Psoas muscle (tissue), 8 donors: ENCODE measurements around the gene YAE1. TPM values are rescaled to one million over a fixed set of nuclear protein-coding genes. Genes with fewer than 3 reads are reported as not detected.
A peak's percentile ranks its signal among the peaks of the same experiment; 100 is the strongest.

ENCODE experiments used
- ATAC-seq, 4 donors: fragments of 200-7000 bp; cut with Tn5 transposase; one replicate each; pipeline ENCODE4 v1.9.1; 2020; ENCODE audit warnings: moderate library complexity in 3 of 4, mild to moderate bottlenecking in 2 of 4
- DNase-seq, 2 donors: peaks; one replicate each; pipeline ENCODE4 v3.0.0-alpha.2; 2020
- H3K27ac ChIP-seq: fragments of 200-600 bp; one replicate; pipeline ENCODE4 v1.8.0; 2022
- H3K27me3 ChIP-seq, 3 donors: fragments of 200-600 bp in 1 of 3; one replicate each; pipeline versions ENCODE4 v1.6.1 to v1.8.0; 2013 to 2022; ENCODE audit warnings: low read length in 2 of 3, mild to moderate bottlenecking in 2 of 3, moderate library complexity in 1 of 3; ENCODE audit not compliant: insufficient read depth in 3 of 3
- H3K36me3 ChIP-seq, 2 donors: fragments of 200-600 bp in 1 of 2; one replicate each; pipeline versions ENCODE4 v1.6.1 to v1.8.0; 2013 to 2022; ENCODE audit warnings: low read depth in 1 of 2, mild to moderate bottlenecking in 1 of 2, moderate library complexity in 1 of 2; ENCODE audit not compliant: insufficient read depth in 1 of 2
- H3K4me1 ChIP-seq: fragments of 200-600 bp; one replicate; pipeline ENCODE4 v1.8.0; 2022
- H3K4me3 ChIP-seq: fragments of 200-600 bp; one replicate; pipeline ENCODE4 v1.8.0; 2022; ENCODE audit warnings: mild to moderate bottlenecking
- H3K9me3 ChIP-seq: fragments of 200-600 bp; one replicate; pipeline ENCODE4 v1.8.0; 2022
- WGBS, 3 donors: extraction: QIAGEN DNeasy Blood & Tissue Kit; methylation state at CpG; one replicate each; pipeline versions ENCODE4 v1.1.6 to v1.1.7; 2013; 5-methylcytosine and 5-hydroxymethylcytosine counted together
- intact Hi-C, 2 donors: fragments of 100-400 bp; cut with DNase I; formaldehyde crosslinking; loops; one replicate each; pipeline versions ENCODE4 v1.11.0 to v1.14.2; 2022
- polyA plus RNA-seq, 3 donors: library from polyadenylated mRNA; stranded (reverse); fragments of 200-250 nt; gene quantifications; one replicate each; pipeline ENCODE4 v1.2.3, GENCODE V29; 2013
- total RNA-seq, 4 donors: library from RNA; stranded (reverse); fragmentation: NEBNext Ultra II Directional in 2 of 4; extraction: Animal tissue kit (Norgen Biotek cat#: 25700) in 2 of 4; gene quantifications; one replicate each; pipeline versions ENCODE4 v1.2.1 to v1.2.4, GENCODE V29; 2021 to 2023
- TF ChIP-seq, protein P1 (sequence below): fragments of 200-600 bp; IDR thresholded peaks from one replicate; pipeline ENCODE4 v1.8.0; 2022; ENCODE audit warnings: antibody characterized with exemption
- donor health status: healthy with polysubstance abuse.
- donor health status: DM: no; HTN: no; CAD: no; lungs with moderate emphysema.
- donor health status: Bipolar disorder and iron deficiency.
- donor health status: healthy.
- donor health status: DM: yes; HTN: yes; CAD: no.
- donor health status: DM: no; HTN: no; CAD: no.
- donor health status: DM: no; HTN: no; CAD: no.
- donor health status: DM: yes; HTN: yes; CAD: no.

The YAE1 gene
- total and polyA plus RNA-seq, 7 donors, result 7.6 to 20.9 (median 15.1) TPM

DNA sequence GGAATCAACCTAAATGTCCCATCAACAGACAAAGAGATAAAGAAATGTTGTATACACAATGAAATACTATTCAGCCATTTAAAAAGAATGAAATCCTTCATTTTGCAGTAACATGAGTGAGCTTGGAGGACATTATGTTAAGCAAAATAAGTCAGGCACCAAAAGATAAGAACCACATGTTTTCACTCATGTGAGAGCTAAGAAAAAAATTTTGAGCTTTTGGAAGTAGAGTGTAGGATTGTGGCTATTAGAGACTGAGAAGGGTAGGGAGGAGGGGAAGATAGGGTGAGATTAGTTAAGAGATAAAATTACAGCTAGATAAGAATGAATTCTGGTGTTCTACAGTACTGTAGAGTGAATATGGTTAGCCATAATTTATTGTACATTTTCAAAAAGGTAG is 8.3 kb upstream of the YAE1 start:
- Histone ChIP-seq H3K4me1 (no peaks in the 10 kb centered on the region), H3K4me3 (no peak overlapping the region), H3K36me3 (no peaks in the 10 kb centered on the region), H3K27ac (no peak overlapping the region), H3K27me3 (no peaks in the 10 kb centered on the region), H3K9me3 (no peaks in the 10 kb centered on the region)
- no peak for DNase-seq
- intact Hi-C loops, result no loop called here
- no peak for ATAC-seq
- TF ChIP-seq, protein P1, sequence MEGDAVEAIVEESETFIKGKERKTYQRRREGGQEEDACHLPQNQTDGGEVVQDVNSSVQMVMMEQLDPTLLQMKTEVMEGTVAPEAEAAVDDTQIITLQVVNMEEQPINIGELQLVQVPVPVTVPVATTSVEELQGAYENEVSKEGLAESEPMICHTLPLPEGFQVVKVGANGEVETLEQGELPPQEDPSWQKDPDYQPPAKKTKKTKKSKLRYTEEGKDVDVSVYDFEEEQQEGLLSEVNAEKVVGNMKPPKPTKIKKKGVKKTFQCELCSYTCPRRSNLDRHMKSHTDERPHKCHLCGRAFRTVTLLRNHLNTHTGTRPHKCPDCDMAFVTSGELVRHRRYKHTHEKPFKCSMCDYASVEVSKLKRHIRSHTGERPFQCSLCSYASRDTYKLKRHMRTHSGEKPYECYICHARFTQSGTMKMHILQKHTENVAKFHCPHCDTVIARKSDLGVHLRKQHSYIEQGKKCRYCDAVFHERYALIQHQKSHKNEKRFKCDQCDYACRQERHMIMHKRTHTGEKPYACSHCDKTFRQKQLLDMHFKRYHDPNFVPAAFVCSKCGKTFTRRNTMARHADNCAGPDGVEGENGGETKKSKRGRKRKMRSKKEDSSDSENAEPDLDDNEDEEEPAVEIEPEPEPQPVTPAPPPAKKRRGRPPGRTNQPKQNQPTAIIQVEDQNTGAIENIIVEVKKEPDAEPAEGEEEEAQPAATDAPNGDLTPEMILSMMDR, result no peak

DNA sequence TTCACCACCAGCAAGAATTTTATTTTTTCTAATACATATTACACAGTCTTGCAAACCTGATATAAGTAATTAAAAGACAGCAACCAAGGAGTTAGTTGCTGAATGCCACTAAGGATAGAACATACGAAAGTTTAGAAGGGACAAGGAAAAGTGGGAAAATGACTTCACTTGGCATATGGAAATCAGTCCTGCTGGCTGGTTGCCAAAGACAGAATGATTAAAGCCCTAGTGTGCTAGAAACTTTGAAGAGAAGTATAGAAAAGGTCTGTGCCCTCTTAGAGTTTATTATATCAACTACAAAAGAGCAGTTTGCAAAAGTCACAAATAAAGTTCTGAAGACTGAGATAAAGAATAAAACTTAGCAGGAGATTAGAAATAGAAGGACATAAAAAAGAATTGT is 5.8 kb upstream of the YAE1 start:
- no peaks in the 10 kb centered on the region for H3K36me3 ChIP-seq
- H3K4me3 ChIP-seq, result no peak overlapping the region
- H3K27me3 ChIP-seq, result no peaks in the 10 kb centered on the region
- DNase-seq, result no peak
- TF ChIP-seq, protein P1, result no peak
- H3K4me1 ChIP-seq, result no peaks in the 10 kb centered on the region
- H3K9me3 ChIP-seq, result no peaks in the 10 kb centered on the region
- WGBS, 3 donors, result 25 to 56% (median 31%) methylated on average over 1 of the region's 1 CpG
- H3K27ac ChIP-seq, result no peak overlapping the region
- intact Hi-C loops, result no loop called here
- ATAC-seq, result no peak

DNA sequence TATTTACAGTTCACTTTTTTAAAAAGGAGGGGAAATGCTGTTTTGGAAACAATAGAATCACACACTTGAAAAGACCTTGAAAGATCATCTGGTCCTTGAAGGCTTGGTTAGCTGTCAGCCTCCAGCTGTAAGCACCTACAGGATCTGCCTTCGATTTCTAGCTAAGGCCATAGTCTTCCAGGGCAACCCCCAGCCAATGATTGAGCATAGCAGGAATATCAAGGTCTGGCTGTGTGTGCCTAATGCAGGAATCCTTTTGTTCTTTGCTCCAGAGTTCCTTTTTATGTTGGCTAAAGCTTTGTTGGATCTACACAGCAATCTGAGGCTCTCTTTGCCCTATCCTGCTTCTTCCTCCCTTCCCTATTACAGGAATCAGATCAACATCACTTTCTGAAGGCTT is 5.2 kb upstream of the YAE1 start:
- Histone ChIP-seq H3K9me3 (no peaks in the 10 kb centered on the region), H3K4me3 (no peak overlapping the region), H3K36me3 (no peaks in the 10 kb centered on the region), H3K4me1 (no peaks in the 10 kb centered on the region), H3K27me3 (no peaks in the 10 kb centered on the region), H3K27ac (no peak overlapping the region)
- TF ChIP-seq, protein P1, result no peak
- intact Hi-C loops, result no loop called here
- ATAC-seq, result no peak
- no peak for DNase-seq
- WGBS, 3 donors, result 67 to 82% (median 75%) methylated on average over 1 of the region's 1 CpG

DNA sequence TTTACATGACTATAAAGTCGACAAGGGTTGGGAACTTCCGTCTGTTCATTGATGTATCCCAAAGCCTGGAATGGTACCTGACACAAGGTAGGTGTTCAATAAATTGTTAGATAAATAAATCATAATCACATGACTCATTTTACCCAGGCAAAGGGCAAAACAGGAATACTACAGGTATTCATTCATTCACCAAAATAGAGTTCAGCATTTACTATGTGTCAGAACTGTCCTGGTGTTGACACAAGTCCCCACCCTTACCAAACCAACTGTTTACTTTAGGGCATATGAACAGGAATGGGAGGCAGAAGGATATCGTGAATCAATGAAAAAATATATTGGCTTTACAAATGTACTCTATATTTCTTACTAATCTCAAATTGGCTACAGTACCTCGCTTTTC is 666 bp upstream of the YAE1 start:
- Histone ChIP-seq H3K4me3 (peak overlapping the region; percentile 86), H3K36me3 (peaks cover 0 to 5% of the 10 kb centered on the region in 2 donors), H3K27me3 (no peaks in the 10 kb centered on the region), H3K4me1 (peaks cover 8% of the 10 kb centered on the region), H3K27ac (peak overlapping the region; percentile 79), H3K9me3 (no peaks in the 10 kb centered on the region)
- TF ChIP-seq, protein P1, result no peak
- ATAC-seq (peak in 3 of 4 donors; percentile 51 to 63 (median 53)), DNase-seq (no peak)
- 48 to 52% (median 49%) methylated on average over 4 of the region's 4 CpGs for WGBS, 3 donors
- intact Hi-C loops, result no loop called here

DNA sequence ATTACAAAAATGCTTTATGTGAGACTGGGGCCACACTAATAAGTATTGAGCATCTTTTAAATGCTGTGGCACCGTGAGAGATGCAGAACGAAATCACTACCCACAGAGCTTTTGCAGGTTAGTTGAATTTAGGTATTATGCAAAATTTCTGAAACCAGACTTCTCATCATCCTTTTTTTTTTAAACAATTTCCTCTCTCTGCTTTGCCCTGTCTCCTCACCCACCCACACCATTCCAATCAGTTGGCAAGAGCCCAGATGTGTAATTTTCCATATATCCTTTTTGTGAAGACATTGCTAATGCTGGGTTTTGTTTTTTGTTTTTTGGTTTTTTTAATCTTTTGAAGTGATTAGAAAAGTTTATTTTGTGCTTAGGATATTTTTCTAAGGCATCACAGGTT is 1.1 kb downstream of the YAE1 start:
- 36 to 56% (median 43%) methylated on average over 2 of the region's 2 CpGs for whole genome bisulfite sequencing, 3 donors
- peaks cover 8% of the 10 kb centered on the region for H3K4me1 ChIP-seq
- ATAC-seq (no peak), DNase-seq (no peak)
- peaks cover 0 to 23% of the 10 kb centered on the region in 2 donors for H3K36me3 ChIP-seq
- intact Hi-C loops, result no loop called here
- TF ChIP-seq, protein P1, result no peak
- H3K27me3 ChIP-seq, result no peaks in the 10 kb centered on the region
- H3K27ac ChIP-seq, result no peak overlapping the region
- no peaks in the 10 kb centered on the region for H3K9me3 ChIP-seq
- peak overlapping the region; percentile 86 for H3K4me3 ChIP-seq
